Mucosa of rectum (tissue), 2 donors: ENCODE measurements around the gene FMN2.
A peak's percentile ranks its signal among the peaks of the same experiment; 100 is the strongest.
"Not testable (repeated sequence)": the region's sequence is repeated elsewhere in the genome, so short reads cannot be mapped to it uniquely, and the experiment has no call there.

Source experiments
- H3K27ac ChIP-seq, 2 donors: one replicate each; pipeline ENCODE4 v1.7.0; 2013; ENCODE audit warnings: inconsistent platforms in 2 of 2, low read depth in 2 of 2, low read length in 2 of 2
- H3K27me3 ChIP-seq, 2 donors: one replicate each; pipeline ENCODE4 v1.7.0; 2013; ENCODE audit warnings: low read length in 2 of 2; ENCODE audit not compliant: control insufficient read depth in 2 of 2, insufficient read depth in 2 of 2
- H3K36me3 ChIP-seq, 2 donors: one replicate each; pipeline ENCODE4 v1.7.0; 2013; ENCODE audit warnings: low read length in 2 of 2; ENCODE audit not compliant: control insufficient read depth in 2 of 2, insufficient read depth in 2 of 2
- H3K4me1 ChIP-seq, 2 donors: one replicate each; pipeline ENCODE4 v1.7.0; 2013; ENCODE audit warnings: low read length in 2 of 2, mild to moderate bottlenecking in 1 of 2; ENCODE audit not compliant: control insufficient read depth in 2 of 2, insufficient read depth in 2 of 2
- H3K4me3 ChIP-seq, 2 donors: one replicate each; pipeline ENCODE4 v1.7.0; 2013; ENCODE audit warnings: low read length in 2 of 2
- H3K9ac ChIP-seq, 2 donors: one replicate each; pipeline ENCODE4 v1.7.0; 2013; ENCODE audit warnings: low read length in 2 of 2, low read depth in 1 of 2, mild to moderate bottlenecking in 1 of 2
- H3K9me3 ChIP-seq, 2 donors: one replicate each; pipeline ENCODE4 v1.7.0; 2013; ENCODE audit warnings: low read length in 2 of 2; ENCODE audit not compliant: control insufficient read depth in 2 of 2
- donor health status: healthy.
- donor health status: Normal muscosa, but diverticular disease.

Gene FMN2

GRCh38 chr1:240314845-240315801 is 223.4 kb downstream of the FMN2 start:
- Histone ChIP-seq H3K36me3 (no peaks in the 10 kb centered on the region), H3K4me3 (no peak overlapping the region), H3K27me3 (no peaks in the 10 kb centered on the region), H3K4me1 (peaks cover 0 to 5% of the 10 kb centered on the region in 2 donors), H3K27ac (no peak overlapping the region), H3K9ac (no peak overlapping the region), H3K9me3 (no peaks in the 10 kb centered on the region)

GRCh38 chr1:240319998-240320397 is 228.3 kb downstream of the FMN2 start:
- Histone ChIP-seq H3K4me3 (no peak overlapping the region), H3K9me3 (no peaks in the 10 kb centered on the region), H3K27me3 (no peaks in the 10 kb centered on the region), H3K4me1 (no peaks in the 10 kb centered on the region), H3K27ac (no peak overlapping the region), H3K36me3 (no peaks in the 10 kb centered on the region), H3K9ac (no peak overlapping the region)

GRCh38 chr1:240320659-240321058 is 229.0 kb downstream of the FMN2 start:
- Histone ChIP-seq H3K4me3 (no peak overlapping the region), H3K36me3 (no peaks in the 10 kb centered on the region), H3K27ac (no peak overlapping the region), H3K27me3 (no peaks in the 10 kb centered on the region), H3K4me1 (no peaks in the 10 kb centered on the region), H3K9ac (no peak overlapping the region), H3K9me3 (no peaks in the 10 kb centered on the region)

GRCh38 chr1:240322943-240323342 is 231.3 kb downstream of the FMN2 start:
- Histone ChIP-seq H3K36me3 (no peaks in the 10 kb centered on the region), H3K27me3 (no peaks in the 10 kb centered on the region), H3K4me1 (no peaks in the 10 kb centered on the region), H3K9me3 (no peaks in the 10 kb centered on the region), H3K9ac (no peak overlapping the region), H3K27ac (no peak overlapping the region), H3K4me3 (no peak overlapping the region)

GRCh38 chr1:240328382-240328781 is 236.7 kb downstream of the FMN2 start:
- H3K36me3 ChIP-seq, H3K9ac ChIP-seq, H3K4me1 ChIP-seq, H3K4me3 ChIP-seq, H3K9me3 ChIP-seq, H3K27me3 ChIP-seq, H3K27ac ChIP-seq: not testable (repeated sequence)

- Histone ChIP-seq H3K27me3 (no peaks in the 10 kb centered on the region), H3K9me3 (no peaks in the 10 kb centered on the region), H3K9ac (no peak overlapping the region), H3K4me1 (no peaks in the 10 kb centered on the region), H3K27ac (no peak overlapping the region), H3K36me3 (no peaks in the 10 kb centered on the region), H3K4me3 (no peak overlapping the region)
Measured at GRCh38 chr1:240329443-240329842, 237.8 kb downstream of the FMN2 start.

GRCh38 chr1:240332672-240333071 is 241.0 kb downstream of the FMN2 start:
- H3K4me3 ChIP-seq, result no peak overlapping the region
- H3K27ac ChIP-seq, result no peak overlapping the region
- no peaks in the 10 kb centered on the region for H3K27me3 ChIP-seq
- no peaks in the 10 kb centered on the region for H3K36me3 ChIP-seq
- no peaks in the 10 kb centered on the region for H3K9me3 ChIP-seq
- H3K9ac ChIP-seq, result no peak overlapping the region
- no peaks in the 10 kb centered on the region for H3K4me1 ChIP-seq

- no peak overlapping the region for H3K27ac ChIP-seq
- H3K4me3 ChIP-seq, result no peak overlapping the region
- no peaks in the 10 kb centered on the region for H3K9me3 ChIP-seq
- peaks cover 0 to 7% of the 10 kb centered on the region in 2 donors for H3K4me1 ChIP-seq
- H3K27me3 ChIP-seq, result no peaks in the 10 kb centered on the region
- no peaks in the 10 kb centered on the region for H3K36me3 ChIP-seq
- H3K9ac ChIP-seq, result no peak overlapping the region
Measured at GRCh38 chr1:240337781-240338180, 246.1 kb downstream of the FMN2 start.

- no peaks in the 10 kb centered on the region for H3K27me3 ChIP-seq
- no peak overlapping the region for H3K4me3 ChIP-seq
- no peaks in the 10 kb centered on the region for H3K9me3 ChIP-seq
- H3K27ac ChIP-seq, result no peak overlapping the region
- H3K36me3 ChIP-seq, result no peaks in the 10 kb centered on the region
- H3K4me1 ChIP-seq, result peaks cover 0 to 7% of the 10 kb centered on the region in 2 donors
- no peak overlapping the region for H3K9ac ChIP-seq
Measured at GRCh38 chr1:240338837-240339236, 247.2 kb downstream of the FMN2 start.

GRCh38 chr1:240341365-240342250 is 249.9 kb downstream of the FMN2 start:
- H3K4me1 ChIP-seq, result peaks cover 0 to 7% of the 10 kb centered on the region in 2 donors
- H3K27me3 ChIP-seq, result no peaks in the 10 kb centered on the region
- H3K9ac ChIP-seq, result no peak overlapping the region
- H3K4me3 ChIP-seq, result peak overlapping the region in 1 of 2 donors; percentile 28
- peak overlapping the region; percentile 46 to 73 for H3K27ac ChIP-seq
- H3K36me3 ChIP-seq, result no peaks in the 10 kb centered on the region
- H3K9me3 ChIP-seq, result no peaks in the 10 kb centered on the region
